Heart left ventricle (tissue), 13 donors: Measurements from ENCODE around the gene UROC1.

Experiments
- CTCF ChIP-seq, 12 donors: fragments of 200-600 bp; sonication (generic) in 4 of 12; IDR thresholded peaks; one replicate each; pipeline versions ENCODE4 v1.5.0 to v1.8.0; 2018 to 2022; ENCODE audit warnings: antibody characterized with exemption in 12 of 12, mild to moderate bottlenecking in 5 of 12
- POLR2A ChIP-seq, 2 donors: fragments of 450-650 bp; IDR thresholded peaks; one replicate each; pipeline ENCODE4 v1.6.1; 2017; ENCODE audit warnings: antibody characterized with exemption in 2 of 2, mild to moderate bottlenecking in 2 of 2, moderate library complexity in 2 of 2
- donor health status: ischemic (EF 13 %, LVEDD 7.1; RV severe dilation, severe dysfunction).
- donor health status: DM: no; HTN: yes; CAD: no.
- donor health status: DM: no; HTN: no; CAD: no.
- donor health status: ischemic (EF 25% LVEDD 6.9; RV normal size, moderate dysfunction).
- donor health status: ischemic (EF 25% LVEDD 5.7; RV mildly dilated, moderate dysfunction).
- donor health status: ischemic (EF 35%, LVEDD 5.7; RV mildly dilated, moderate dysfunction).
- donor health status: nonischemic (EF 11% LVEDD 7.7; RV severe dilation, severe dysfunction).
- donor health status: DM: yes; HTN: yes; CAD: no.
- donor health status: PGD.
- donor health status: ischemic (EF 29% LVEDD 5.4; RV normal size, mild dysfunction).
- donor health status: nonischemic (EF 23%, LVEDD 6.1; RV moderate dilation, normal function).

- TF ChIP-seq POLR2A (IDR thresholded peaks at IDR 0.05) (no peak), CTCF (IDR thresholded peaks at IDR 0.05) (no peak)
Observed at GRCh38 chr3:126562737-126563276, 45.2 kb upstream of the UROC1 start.
